K562 (cell line): Measurements from ENCODE around the gene RPL18A. TPM values are rescaled to one million over a fixed set of nuclear protein-coding genes. Genes with fewer than 3 reads are reported as not detected.
A peak's percentile ranks its signal among the peaks of the same experiment; 100 is the strongest.

Source experiments
- ATAC-seq: fragments of 200-7000 bp; cut with Tn5 transposase; 3 replicates; pipeline ENCODE4 v1.9.1; 2020; ENCODE audit warnings: moderate library complexity
- BruUV-seq: library from RNA; stranded (reverse); fragments of 400-500 nt; replicated peaks from 2 replicates; lab custom pipeline; 2021; lab: Mats Ljungman, UMichigan
- CTCF ChIA-PET: fragments of 300-600 bp; formaldehyde crosslinking; extraction: SDS; loops from one replicate; lab custom pipeline; 2021; ENCODE audit warnings: low intra/inter-chr PET ratio; lab: Yijun Ruan, JAX
- POLR2A ChIA-PET: fragments of 300-600, 350-650 bp; sonication (Branson Sonifier 250); formaldehyde crosslinking; extraction: SDS; loops from one replicate; lab custom pipeline; 2021; ENCODE audit warnings: antibody characterized with exemption, inconsistent platforms; lab: Yijun Ruan, JAX
- DNase-seq, 4 experiments: peaks; one replicate each; pipeline versions ENCODE4 v3.0.0 to v3.0.0-alpha.2; 2011 to 2018; ENCODE audit warnings: low spot score in 3 of 4, mixed read lengths in 3 of 4; ENCODE audit errors: extremely low read depth in 1 of 4
- FAIRE-seq: peaks from 2 replicates; lab custom pipeline; 2011; peaks lifted over from hg19 to GRCh38; lab: Jason Lieb, UNC
- H2AFZ ChIP-seq: 2 replicates; pipeline ENCODE4 v1.6.0; 2011; ENCODE audit warnings: low read depth, low read length, control low read depth, inconsistent platforms
- H3K27ac ChIP-seq: fragments of 200-600 bp; 3 replicates; pipeline ENCODE4 v1.8.0; 2011; ENCODE audit warnings: low read depth, mild to moderate bottlenecking, control low read depth, inconsistent platforms, low read length, moderate library complexity, mixed read lengths; ENCODE audit errors: extremely low read depth
- H3K27me3 ChIP-seq, 2 experiments: fragments of 300-600 bp in 1 of 2; 2 replicates in 1 of 2; 3 replicates in 1 of 2; pipeline versions ENCODE4 v1.6.0 to v1.8.0; 2011; ENCODE audit warnings: inconsistent platforms in 2 of 2, low read length in 2 of 2, mild to moderate bottlenecking in 1 of 2, mixed read lengths in 1 of 2, moderate library complexity in 1 of 2; ENCODE audit not compliant: control insufficient read depth in 2 of 2, insufficient read depth in 2 of 2
- H3K36me3 ChIP-seq: fragments of 300-600 bp; 3 replicates; pipeline ENCODE4 v1.8.0; 2011; ENCODE audit warnings: mild to moderate bottlenecking, low read length, inconsistent platforms; ENCODE audit not compliant: control insufficient read depth, insufficient read depth
- H3K4me1 ChIP-seq, 2 experiments: fragments of 200-600 bp in 1 of 2; replicated peaks in 1 of 2; 2 replicates in 1 of 2; 3 replicates in 1 of 2; pipeline versions ENCODE4 v1.5.1 to v1.8.0; 2011; ENCODE audit warnings: inconsistent platforms in 2 of 2, low read length in 2 of 2, mild to moderate bottlenecking in 1 of 2, mixed read lengths in 1 of 2, moderate library complexity in 1 of 2; ENCODE audit not compliant: control insufficient read depth in 2 of 2, insufficient read depth in 2 of 2
- H3K4me2 ChIP-seq: 2 replicates; pipeline ENCODE4 v1.6.1; 2011; ENCODE audit warnings: low read length, control low read depth, inconsistent platforms, mixed read lengths; ENCODE audit not compliant: insufficient read depth
- H3K4me3 ChIP-seq: fragments of 200-600 bp; sonication (generic), shearing (Covaris generic); 2 replicates; pipeline ENCODE4 v1.5.1; 2016; ENCODE audit warnings: control low read depth, inconsistent platforms
- H3K79me2 ChIP-seq: fragments of 200-600 bp; 3 replicates; pipeline ENCODE4 v1.8.0; 2011; ENCODE audit warnings: low read length, inconsistent platforms; ENCODE audit not compliant: control insufficient read depth, insufficient read depth
- H3K9ac ChIP-seq, 2 experiments: 2 replicates each; pipeline versions ENCODE4 v1.6.0 to v1.6.1; 2011; ENCODE audit warnings: low read depth in 2 of 2, low read length in 2 of 2, control low read depth in 1 of 2, inconsistent platforms in 1 of 2, mild to moderate bottlenecking in 1 of 2, mixed read lengths in 1 of 2; ENCODE audit not compliant: insufficient read depth in 1 of 2
- H3K9me1 ChIP-seq: one replicate; pipeline ENCODE4 v1.6.0; 2011; ENCODE audit warnings: inconsistent platforms, mild to moderate bottlenecking, low read length, moderate library complexity; ENCODE audit not compliant: control insufficient read depth, insufficient read depth
- H3K9me3 ChIP-seq: replicated peaks from 2 replicates; pipeline ENCODE4 v1.5.1; 2011; ENCODE audit warnings: low read depth, low read length, inconsistent platforms; ENCODE audit not compliant: control insufficient read depth, insufficient read depth
- H4K20me1 ChIP-seq: replicated peaks from 2 replicates; pipeline ENCODE4 v1.6.1; 2011; ENCODE audit warnings: low read length, inconsistent platforms, mixed read lengths; ENCODE audit not compliant: control insufficient read depth, insufficient read depth
- HDGF ChIP-seq: fragments of 450-650 bp; IDR thresholded peaks from 2 replicates; pipeline ENCODE4 v1.6.1; 2016
- HEY1 ChIP-seq: fragments of 250-450 bp; sonication (Bioruptor Pico); IDR thresholded peaks from 2 replicates; pipeline ENCODE4 v1.5.0; 2020; ENCODE audit warnings: mild to moderate bottlenecking, moderate library complexity, borderline replicate concordance
- HMGN3 ChIP-seq: IDR thresholded peaks from 2 replicates; pipeline ENCODE4 v1.6.1; 2011; ENCODE audit warnings: borderline replicate concordance, low read depth, mild to moderate bottlenecking, mixed read lengths, low read length; ENCODE audit not compliant: insufficient read length; ENCODE audit errors: extremely low read depth
- NBN ChIP-seq: fragments of 450-650 bp; IDR thresholded peaks from 2 replicates; pipeline ENCODE4 v1.6.1; 2016; ENCODE audit warnings: low read depth, mild to moderate bottlenecking
- PURB ChIP-seq: sonication (generic); formaldehyde crosslinking; IDR thresholded peaks from 2 replicates; pipeline ENCODE4 v1.9.0; 2021; ENCODE audit warnings: low read depth, mild to moderate bottlenecking, missing genetic modification reagents
- TAF15 ChIP-seq: fragments of 200-400 bp; formaldehyde crosslinking; IDR thresholded peaks from 2 replicates; pipeline ENCODE4 v1.6.1; 2017; ENCODE audit warnings: mild to moderate bottlenecking, low read depth, low read length, moderate library complexity
- ZNF609 ChIP-seq: sonication (generic); formaldehyde crosslinking; IDR thresholded peaks from 2 replicates; pipeline ENCODE4 v1.8.1; 2023; ENCODE audit warnings: missing genetic modification reagents, mild to moderate bottlenecking, borderline replicate concordance
- WGBS: fragments of 100-300 bp; shearing (Covaris generic); methylation state at CpG from one replicate; pipeline ENCODE4 v1.1.6; 2016; ENCODE audit warnings: low coverage, mixed read lengths; ENCODE audit not compliant: insufficient coverage; ENCODE audit errors: missing lambda C conversion rate; 5-methylcytosine and 5-hydroxymethylcytosine counted together
- in situ Hi-C: fragments of 300-500 bp; cut with MboI; formaldehyde crosslinking; loops from 4 replicates; pipeline ENCODE4 v1.15.0; 2018; ENCODE audit warnings: inconsistent platforms, mixed read lengths
- intact Hi-C: fragments of 100-400 bp; cut with micrococcal nuclease; formaldehyde crosslinking; loops from 2 replicates; pipeline ENCODE4 v1.14.2; 2022
- polyA plus RNA-seq, 8 experiments: library from polyadenylated mRNA; depleted of rRNA in 4 of 8; stranded (reverse) in 5 of 8; unstranded in 3 of 8; fragments of >200 nt; fragmentation: Nextera tagmentation in 2 of 8; fragmentation: Illumina TruSeq in 1 of 8; extraction: Ambion mirVana in 2 of 8; extraction: Trizol in 1 of 8; gene quantifications; 2 replicates each; pipeline versions ENCODE4 v1.2.1 to v1.2.3, GENCODE V29; 2011 to 2014; ENCODE audit warnings: inconsistent platforms in 1 of 8, missing spikeins in 1 of 8
- total RNA-seq, 7 experiments: library from RNA; depleted of rRNA in 6 of 7; stranded (reverse); fragments of >200 nt in 6 of 7; fragmentation: Illumina TruSeq in 2 of 7; extraction: Trizol in 2 of 7; gene quantifications; 2 replicates each; pipeline versions ENCODE4 v1.2.1 to v1.2.3, GENCODE V29; 2011 to 2021; ENCODE audit warnings: low replicate concordance in 1 of 7
- TF ChIP-seq, protein P1 (sequence below): IDR thresholded peaks from 3 replicates; pipeline ENCODE4 v1.6.1; 2011; ENCODE audit warnings: borderline replicate concordance, mild to moderate bottlenecking; ENCODE audit not compliant: insufficient read length, insufficient read depth
- TF ChIP-seq, protein P2 (sequence below): fragments of 450-650 bp; IDR thresholded peaks from 2 replicates; pipeline ENCODE4 v1.6.1; 2017; ENCODE audit warnings: mild to moderate bottlenecking, moderate library complexity
- TF ChIP-seq, protein P3 (sequence below), 2 experiments: fragments of 200-800 bp in 1 of 2; sonication (Bioruptor generic) in 1 of 2; sonication (generic) in 1 of 2; formaldehyde crosslinking in 1 of 2; IDR thresholded peaks in 1 of 2; conservative IDR thresholded peaks in 1 of 2; 2 replicates each; pipeline versions ENCODE4 v1.5.0 to v1.6.1; 2016 to 2020; ENCODE audit warnings: missing compliant biosample characterization in 1 of 2, missing genetic modification characterization in 1 of 2, missing genetic modification reagents in 1 of 2

The RPL18A gene
- total and polyA plus RNA-seq, 9 of the 15 experiments (the other 6 are each of a cell fraction or from before 2014, with no cell fraction given), result 626 to 2,882 (median 1,895) TPM

DNA sequence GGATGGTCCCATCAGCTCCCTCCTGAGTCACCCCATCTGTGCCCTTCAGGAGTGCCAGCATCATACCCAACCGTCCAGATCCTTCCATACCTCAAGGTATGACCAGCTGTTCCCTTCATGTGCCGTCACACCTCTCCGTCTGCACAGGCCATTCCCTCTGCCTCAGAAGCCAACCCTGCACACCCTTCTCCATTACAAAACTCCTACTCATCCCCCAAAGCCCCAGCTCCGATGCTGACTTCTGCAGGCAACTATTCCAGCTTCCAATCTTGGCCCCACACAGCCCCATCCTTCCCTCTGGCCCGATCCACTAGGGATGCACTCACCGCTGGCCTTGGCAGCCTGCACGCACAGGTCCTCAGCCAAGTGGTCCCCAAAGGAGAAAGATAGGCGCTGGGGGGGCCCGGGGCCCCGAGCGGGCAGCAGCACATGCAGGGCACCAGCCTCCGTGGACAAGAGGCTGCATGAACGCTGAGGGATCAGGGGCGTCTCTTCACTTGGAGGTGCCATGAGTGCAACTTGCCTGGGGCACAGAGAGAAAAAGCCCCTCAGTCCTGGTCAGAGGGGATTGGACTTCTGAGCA, 15.7 kb upstream of the RPL18A start:
- intact Hi-C loops (no loop called here), in situ Hi-C loops (no loop called here)
- Histone ChIP-seq H3K4me1 (peaks cover 0 to 46% of the 10 kb centered on the region in 2 experiments; a peak in 3 of 5 replicates), H3K36me3 (no peaks in the 10 kb centered on the region), H3K27ac (no peak overlapping the region), H3K79me2 (peaks cover 10% of the 10 kb centered on the region; the same call in 2 of the 3 replicates), H3K4me3 (no peak overlapping the region), H3K4me2 (no peak overlapping the region), H3K9me3 (no peaks in the 10 kb centered on the region), H3K9ac (peak overlapping the region in 1 of 2 experiments; percentile 71; a peak in 2 of 4 replicates), H3K9me1 (peaks cover 4% of the 10 kb centered on the region), H4K20me1 (no peaks in the 10 kb centered on the region), H2AFZ (no peak overlapping the region), H3K27me3 (0 out of 5 replicates have a peak, but pooled peaks cover 3 to 8% of the 10 kb centered on the region in 2 experiments)
- ChIA-PET CTCF (no interaction called here), POLR2A (interaction anchor here (0.6 to 3.6 kb wide), 2 partner anchors 16 to 108 kb away, joined by 3 to 22 read pairs; partner anchors contain the start of gene RPL18A)
- FAIRE-seq, result no peak
- WGBS, result 54% methylated on average over 8 of the region's 14 CpGs
- BruUV-seq, result no TSS peak
- no peak for DNase-seq
- no peak for ATAC-seq
- TF ChIP-seq, protein P1, sequence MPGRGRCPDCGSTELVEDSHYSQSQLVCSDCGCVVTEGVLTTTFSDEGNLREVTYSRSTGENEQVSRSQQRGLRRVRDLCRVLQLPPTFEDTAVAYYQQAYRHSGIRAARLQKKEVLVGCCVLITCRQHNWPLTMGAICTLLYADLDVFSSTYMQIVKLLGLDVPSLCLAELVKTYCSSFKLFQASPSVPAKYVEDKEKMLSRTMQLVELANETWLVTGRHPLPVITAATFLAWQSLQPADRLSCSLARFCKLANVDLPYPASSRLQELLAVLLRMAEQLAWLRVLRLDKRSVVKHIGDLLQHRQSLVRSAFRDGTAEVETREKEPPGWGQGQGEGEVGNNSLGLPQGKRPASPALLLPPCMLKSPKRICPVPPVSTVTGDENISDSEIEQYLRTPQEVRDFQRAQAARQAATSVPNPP, result no peak
- TF ChIP-seq PURB (no peak), TAF15 (no peak), NBN (no peak), HMGN3 (no peak), HEY1 (CRISPR knock-in tag) (no peak), ZNF609 (CRISPR knock-in tag) (no peak), HDGF (no peak)
- TF ChIP-seq, protein P2, sequence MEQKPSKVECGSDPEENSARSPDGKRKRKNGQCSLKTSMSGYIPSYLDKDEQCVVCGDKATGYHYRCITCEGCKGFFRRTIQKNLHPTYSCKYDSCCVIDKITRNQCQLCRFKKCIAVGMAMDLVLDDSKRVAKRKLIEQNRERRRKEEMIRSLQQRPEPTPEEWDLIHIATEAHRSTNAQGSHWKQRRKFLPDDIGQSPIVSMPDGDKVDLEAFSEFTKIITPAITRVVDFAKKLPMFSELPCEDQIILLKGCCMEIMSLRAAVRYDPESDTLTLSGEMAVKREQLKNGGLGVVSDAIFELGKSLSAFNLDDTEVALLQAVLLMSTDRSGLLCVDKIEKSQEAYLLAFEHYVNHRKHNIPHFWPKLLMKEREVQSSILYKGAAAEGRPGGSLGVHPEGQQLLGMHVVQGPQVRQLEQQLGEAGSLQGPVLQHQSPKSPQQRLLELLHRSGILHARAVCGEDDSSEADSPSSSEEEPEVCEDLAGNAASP, result no peak
- TF ChIP-seq, protein P3, sequence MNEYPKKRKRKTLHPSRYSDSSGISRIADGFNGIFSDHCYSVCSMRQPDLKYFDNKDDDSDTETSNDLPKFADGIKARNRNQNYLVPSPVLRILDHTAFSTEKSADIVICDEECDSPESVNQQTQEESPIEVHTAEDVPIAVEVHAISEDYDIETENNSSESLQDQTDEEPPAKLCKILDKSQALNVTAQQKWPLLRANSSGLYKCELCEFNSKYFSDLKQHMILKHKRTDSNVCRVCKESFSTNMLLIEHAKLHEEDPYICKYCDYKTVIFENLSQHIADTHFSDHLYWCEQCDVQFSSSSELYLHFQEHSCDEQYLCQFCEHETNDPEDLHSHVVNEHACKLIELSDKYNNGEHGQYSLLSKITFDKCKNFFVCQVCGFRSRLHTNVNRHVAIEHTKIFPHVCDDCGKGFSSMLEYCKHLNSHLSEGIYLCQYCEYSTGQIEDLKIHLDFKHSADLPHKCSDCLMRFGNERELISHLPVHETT (CRISPR knock-in tag; conservative IDR thresholded peaks at IDR 0.05 in 1 of 2, IDR thresholded peaks at IDR 0.05 in 1 of 2), result no peak
